Astrocyte of the cerebellum (primary cell): ENCODE data around the gene CAMP.

Source experiments
- DNase-seq: peaks from one replicate; pipeline ENCODE4 v3.0.0-alpha.2; 2011; ENCODE audit warnings: low read depth
- H3K4me3 ChIP-seq: 2 replicates; pipeline ENCODE4 v1.5.1; 2011; ENCODE audit warnings: mild to moderate bottlenecking, low read depth, low read length, moderate library complexity
- in situ Hi-C: cut with HindIII; loops from 2 replicates; pipeline ENCODE4 v1.10.0; 2017; ENCODE audit warnings: low sequenced_read_pairs
- TF ChIP-seq, protein P1 (sequence below): IDR thresholded peaks from 2 replicates; pipeline ENCODE4 v1.5.1; 2012; ENCODE audit warnings: low read length, low read depth, moderate library complexity, mild to moderate bottlenecking; ENCODE audit errors: missing control alignments

CAMP gene

DNA sequence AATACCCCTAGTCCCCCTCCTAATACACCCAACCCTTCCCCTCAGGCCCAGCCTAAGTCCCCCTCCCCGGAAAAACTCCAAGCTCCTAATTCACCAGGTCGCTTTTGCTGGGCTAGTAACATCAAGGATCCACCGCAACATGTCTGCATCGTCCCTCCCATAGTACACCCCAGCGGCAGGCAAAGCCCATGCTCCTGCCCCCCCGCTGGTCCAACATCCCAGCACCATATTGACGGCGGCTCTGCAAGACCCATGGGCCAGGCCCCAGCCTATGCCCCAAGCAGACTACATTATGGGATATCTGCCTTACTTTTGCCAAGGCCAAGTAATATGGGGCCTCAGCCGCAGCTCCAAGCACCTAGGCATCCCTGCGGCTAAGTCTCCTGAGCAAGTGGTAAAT, 51.2 kb downstream of the CAMP start:
- TF ChIP-seq, protein P1, sequence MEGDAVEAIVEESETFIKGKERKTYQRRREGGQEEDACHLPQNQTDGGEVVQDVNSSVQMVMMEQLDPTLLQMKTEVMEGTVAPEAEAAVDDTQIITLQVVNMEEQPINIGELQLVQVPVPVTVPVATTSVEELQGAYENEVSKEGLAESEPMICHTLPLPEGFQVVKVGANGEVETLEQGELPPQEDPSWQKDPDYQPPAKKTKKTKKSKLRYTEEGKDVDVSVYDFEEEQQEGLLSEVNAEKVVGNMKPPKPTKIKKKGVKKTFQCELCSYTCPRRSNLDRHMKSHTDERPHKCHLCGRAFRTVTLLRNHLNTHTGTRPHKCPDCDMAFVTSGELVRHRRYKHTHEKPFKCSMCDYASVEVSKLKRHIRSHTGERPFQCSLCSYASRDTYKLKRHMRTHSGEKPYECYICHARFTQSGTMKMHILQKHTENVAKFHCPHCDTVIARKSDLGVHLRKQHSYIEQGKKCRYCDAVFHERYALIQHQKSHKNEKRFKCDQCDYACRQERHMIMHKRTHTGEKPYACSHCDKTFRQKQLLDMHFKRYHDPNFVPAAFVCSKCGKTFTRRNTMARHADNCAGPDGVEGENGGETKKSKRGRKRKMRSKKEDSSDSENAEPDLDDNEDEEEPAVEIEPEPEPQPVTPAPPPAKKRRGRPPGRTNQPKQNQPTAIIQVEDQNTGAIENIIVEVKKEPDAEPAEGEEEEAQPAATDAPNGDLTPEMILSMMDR = no peak
- in situ Hi-C loops = loop anchor here (10.0 to 25.0 kb wide), 2 partner anchors 50 to 163 kb away; partner anchors contain the start of genes ATRIP, CCDC51, PLXNB1 and TMA7
- H3K4me3 ChIP-seq = no peak overlapping the region
- no peak for DNase-seq
